Activated CD8-positive, alpha-beta T cell treated with anti-CD3 and anti-CD28 coated beads for 36 hours (primary cell): ENCODE results near the gene SRP54. TPM values are rescaled to one million over a fixed set of nuclear protein-coding genes. Genes with fewer than 3 reads are reported as not detected.

ENCODE experiments used
- ATAC-seq: fragments of 200-7000 bp; cut with Tn5 transposase; one replicate; pipeline ENCODE4 v1.10.0; 2021; ENCODE audit warnings: mild to moderate bottlenecking, moderate library complexity
- CTCF ChIA-PET: fragments of 350-600 bp; sonication (Branson Sonifier 250); formaldehyde crosslinking; loops from one replicate; lab custom pipeline; 2021; ENCODE audit warnings: antibody characterized with exemption; lab: Charles Lee
- POLR2A ChIA-PET: fragments of 350-600 bp; sonication (Branson Sonifier 250); formaldehyde crosslinking; loops from one replicate; lab custom pipeline; 2021; ENCODE audit warnings: antibody characterized with exemption; lab: Charles Lee
- DNase-seq: peaks from one replicate; pipeline ENCODE4 v3.0.0-alpha.2; 2020
- H3K27ac Mint-ChIP-seq: one replicate; pipeline ENCODE4 v1.8.0; 2021; ENCODE audit warnings: mild to moderate bottlenecking, mixed read lengths
- H3K27me3 Mint-ChIP-seq: one replicate; pipeline ENCODE4 v1.8.0; 2021; ENCODE audit warnings: mixed read lengths
- H3K36me3 Mint-ChIP-seq: one replicate; pipeline ENCODE4 v1.8.0; 2021; ENCODE audit warnings: low read depth, mixed read lengths
- H3K4me1 Mint-ChIP-seq: one replicate; pipeline ENCODE4 v1.8.0; 2021; ENCODE audit warnings: low read depth, mixed read lengths
- H3K4me3 Mint-ChIP-seq: one replicate; pipeline ENCODE4 v1.8.0; 2021; ENCODE audit warnings: mild to moderate bottlenecking, moderate library complexity, mixed read lengths
- H3K9me3 Mint-ChIP-seq: one replicate; pipeline ENCODE4 v1.8.0; 2021; ENCODE audit warnings: mixed read lengths
- intact Hi-C: fragments of 100-400 bp; cut with micrococcal nuclease; formaldehyde crosslinking; loops from one replicate; pipeline ENCODE4 v1.10.0; 2022
- total RNA-seq, 2 experiments: library from RNA; stranded (reverse); gene quantifications; one replicate each; pipeline ENCODE4 v1.2.3, GENCODE V29; 2021
- TF ChIP-seq, protein P1 (sequence below): fragments of 200-600 bp; IDR thresholded peaks from one replicate; pipeline ENCODE4 v1.8.0; 2022; ENCODE audit warnings: antibody characterized with exemption, mild to moderate bottlenecking

Gene SRP54
- total RNA-seq, result 10 to 100 TPM; 79.6 to 79.8 TPM

GRCh38 chr14:34982421-34983147 is at the start of gene SRP54:
Gene SRP54 (plus strand): TSS chr14:34982992. CDS start chr14:34996710, 13,718 bp downstream.
- intact Hi-C loops, result loop anchor here (1.0 to 5.0 kb wide), 5 partner anchors 50 to 435 kb away; partner anchors contain the start of genes FAM177A1 and PRORP
- H3K36me3 Mint-ChIP-seq, result peaks cover 22% of the 10 kb centered on the region
- H3K27ac Mint-ChIP-seq, result no peak within 1 kb of the TSS
- no peaks in the 10 kb centered on the region for H3K9me3 Mint-ChIP-seq
- ChIA-PET POLR2A (interaction anchor here (0.6 to 6.9 kb wide), 23 partner anchors 9 to 434 kb away, joined by 3 to 73 read pairs (median 4); partner anchors contain the start of genes BAZ1A, FAM177A1 and NFKBIA), CTCF (interaction anchor here (0.7 to 4.0 kb wide), 7 partner anchors 11 to 146 kb away, joined by 3 to 18 read pairs (median 5); partner anchors contain the start of genes BAZ1A and FAM177A1)
- TF ChIP-seq, protein P1, sequence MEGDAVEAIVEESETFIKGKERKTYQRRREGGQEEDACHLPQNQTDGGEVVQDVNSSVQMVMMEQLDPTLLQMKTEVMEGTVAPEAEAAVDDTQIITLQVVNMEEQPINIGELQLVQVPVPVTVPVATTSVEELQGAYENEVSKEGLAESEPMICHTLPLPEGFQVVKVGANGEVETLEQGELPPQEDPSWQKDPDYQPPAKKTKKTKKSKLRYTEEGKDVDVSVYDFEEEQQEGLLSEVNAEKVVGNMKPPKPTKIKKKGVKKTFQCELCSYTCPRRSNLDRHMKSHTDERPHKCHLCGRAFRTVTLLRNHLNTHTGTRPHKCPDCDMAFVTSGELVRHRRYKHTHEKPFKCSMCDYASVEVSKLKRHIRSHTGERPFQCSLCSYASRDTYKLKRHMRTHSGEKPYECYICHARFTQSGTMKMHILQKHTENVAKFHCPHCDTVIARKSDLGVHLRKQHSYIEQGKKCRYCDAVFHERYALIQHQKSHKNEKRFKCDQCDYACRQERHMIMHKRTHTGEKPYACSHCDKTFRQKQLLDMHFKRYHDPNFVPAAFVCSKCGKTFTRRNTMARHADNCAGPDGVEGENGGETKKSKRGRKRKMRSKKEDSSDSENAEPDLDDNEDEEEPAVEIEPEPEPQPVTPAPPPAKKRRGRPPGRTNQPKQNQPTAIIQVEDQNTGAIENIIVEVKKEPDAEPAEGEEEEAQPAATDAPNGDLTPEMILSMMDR, result no peak
- ATAC-seq (peak; percentile 92), DNase-seq (peak; percentile 100)
- no peak within 1 kb of the TSS for H3K4me3 Mint-ChIP-seq
- H3K27me3 Mint-ChIP-seq, result no peaks in the 10 kb centered on the region
- H3K4me1 Mint-ChIP-seq, result peaks cover 10% of the 10 kb centered on the region

DNA sequence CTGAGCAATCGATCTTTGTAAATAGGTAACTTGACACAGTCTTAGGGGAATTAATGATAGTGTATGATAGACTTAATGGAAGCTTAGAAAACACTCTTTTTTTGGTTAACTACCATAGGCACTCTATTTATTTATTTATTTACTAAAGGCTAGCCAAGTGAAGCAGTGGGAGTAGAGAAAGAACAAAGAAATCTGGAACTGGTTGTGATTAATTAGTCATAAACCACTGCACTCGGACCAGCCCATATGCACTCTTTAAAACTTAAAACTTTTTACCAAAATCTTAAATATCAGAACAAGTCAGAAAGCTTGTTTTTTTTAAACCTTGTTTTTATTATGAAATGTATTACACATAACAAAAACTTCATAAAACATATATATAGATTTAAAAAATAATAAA is 49.5 kb upstream of the SRP54 start:
- intact Hi-C loops, result loop anchor here (5.0 kb wide), 1 partner anchor 49 kb away; the partner anchor contains the start of gene SRP54
- TF ChIP-seq, protein P1, result no peak
- Mint-ChIP-seq H3K4me1 (peaks cover 49% of the 10 kb centered on the region), H3K4me3 (no peak overlapping the region), H3K9me3 (peaks cover 4% of the 10 kb centered on the region), H3K27ac (peak overlapping the region; percentile 79), H3K27me3 (no peaks in the 10 kb centered on the region), H3K36me3 (peaks cover 10% of the 10 kb centered on the region)
- ChIA-PET POLR2A (interaction anchor here (0.8 to 3.5 kb wide), 3 partner anchors 48 to 470 kb away, joined by 3 to 21 read pairs (median 3); partner anchors contain the start of gene SRP54), CTCF (interaction anchor here (0.5 to 1.2 kb wide), 2 partner anchors 18 to 48 kb away, joined by 3 read pairs; no protein-coding TSS in a partner anchor)
- DNase-seq (no peak), ATAC-seq (no peak)

GRCh38 chr14:34935488-34935887 is 47.3 kb upstream of the SRP54 start:
- intact Hi-C loops, result no loop called here
- Mint-ChIP-seq H3K4me1 (peaks cover 33% of the 10 kb centered on the region), H3K27me3 (no peaks in the 10 kb centered on the region), H3K36me3 (peaks cover 12% of the 10 kb centered on the region), H3K27ac (peak overlapping the region; percentile 72), H3K9me3 (peaks cover 4% of the 10 kb centered on the region), H3K4me3 (no peak overlapping the region)
- TF ChIP-seq, protein P1, result no peak
- ATAC-seq (no peak), DNase-seq (no peak)
- POLR2A ChIA-PET, result interaction anchor here (0.6 to 3.5 kb wide), 2 partner anchors 46 to 125 kb away, joined by 3 to 21 read pairs; partner anchors contain the start of gene SRP54
- CTCF ChIA-PET, result interaction anchor here (1.0 kb wide), 1 partner anchor 11 kb away, joined by 3 read pairs; no protein-coding TSS in a partner anchor

- peak overlapping the region; percentile 67 for H3K27ac Mint-ChIP-seq
Measured at GRCh38 chr14:34937442-34937841, 45.4 kb upstream of the SRP54 start.

More at GRCh38 chr14:34937442-34937841, 45.4 kb upstream of the SRP54 start:
- Mint-ChIP-seq H3K27me3 (no peaks in the 10 kb centered on the region), H3K4me3 (no peak overlapping the region), H3K36me3 (peaks cover 15% of the 10 kb centered on the region), H3K4me1 (peaks cover 24% of the 10 kb centered on the region), H3K9me3 (peaks cover 7% of the 10 kb centered on the region)
- intact Hi-C loops, result no loop called here
- no peak for ATAC-seq
- DNase-seq, result peak; percentile 7
- TF ChIP-seq, protein P1, result no peak
- CTCF ChIA-PET, result no interaction called here
- POLR2A ChIA-PET, result no interaction called here
